ENCODE results near the gene TPR. TPM values are rescaled to one million over a fixed set of nuclear protein-coding genes. Genes with fewer than 3 reads are reported as not detected.

The TPR gene
- total RNA-seq, 1 donor from 2014 or later: 112 TPM

GRCh38 chr1:186298851-186299250, 76.2 kb downstream of the TPR start:
- H3K27me3 Mint-ChIP-seq (ENCODE audit: unreplicated experiment): peaks cover 1% of the 10 kb centered on the region
- no peaks in the 10 kb centered on the region for H3K4me1 Mint-ChIP-seq (ENCODE audit: low read depth, unreplicated experiment)
- DNase-seq: no peak
- no peak overlapping the region for H3K4me3 Mint-ChIP-seq (ENCODE audit: unreplicated experiment)
- no peak for TF ChIP-seq CTCF (IDR thresholded peaks at IDR 0.05; ENCODE audit: partially characterized antibody, unreplicated experiment)
- no peaks in the 10 kb centered on the region for H3K9me3 Mint-ChIP-seq (ENCODE audit: unreplicated experiment)
- no peak overlapping the region for H3K27ac Mint-ChIP-seq (ENCODE audit: unreplicated experiment)
- H3K36me3 Mint-ChIP-seq (ENCODE audit: unreplicated experiment): no peaks in the 10 kb centered on the region

GRCh38 chr1:186297439-186298045, 77.5 kb downstream of the TPR start:
- H3K27ac Mint-ChIP-seq (ENCODE audit: unreplicated experiment): no peak overlapping the region
- no peaks in the 10 kb centered on the region for H3K36me3 Mint-ChIP-seq (ENCODE audit: unreplicated experiment)
- TF ChIP-seq CTCF (IDR thresholded peaks at IDR 0.05; ENCODE audit: partially characterized antibody, unreplicated experiment): no peak
- no peak overlapping the region for H3K4me3 Mint-ChIP-seq (ENCODE audit: unreplicated experiment)
- H3K27me3 Mint-ChIP-seq (ENCODE audit: unreplicated experiment): peaks cover 1% of the 10 kb centered on the region
- no peaks in the 10 kb centered on the region for H3K9me3 Mint-ChIP-seq (ENCODE audit: unreplicated experiment)
- DNase-seq: no peak
- H3K4me1 Mint-ChIP-seq (ENCODE audit: low read depth, unreplicated experiment): no peaks in the 10 kb centered on the region

GRCh38 chr1:186295980-186296379, 79.1 kb downstream of the TPR start, which contains the start of gene PRG4:
PRG4 (plus strand) TSS chr1:186296279.
- DNase-seq: no peak
- TF ChIP-seq CTCF (IDR thresholded peaks at IDR 0.05; ENCODE audit: partially characterized antibody, unreplicated experiment): no peak
- Mint-ChIP-seq H3K4me3 (ENCODE audit: unreplicated experiment) (no peak within 1 kb of the TSS), H3K27ac (ENCODE audit: unreplicated experiment) (no peak within 1 kb of the TSS), H3K27me3 (ENCODE audit: unreplicated experiment) (peaks cover 1% of the 10 kb centered on the region), H3K4me1 (ENCODE audit: low read depth, unreplicated experiment) (no peaks in the 10 kb centered on the region), H3K36me3 (ENCODE audit: unreplicated experiment) (no peaks in the 10 kb centered on the region), H3K9me3 (ENCODE audit: unreplicated experiment) (no peaks in the 10 kb centered on the region)

GRCh38 chr1:186292875-186293274, 82.2 kb downstream of the TPR start:
- DNase-seq: no peak
- Mint-ChIP-seq H3K36me3 (ENCODE audit: unreplicated experiment) (no peaks in the 10 kb centered on the region), H3K9me3 (ENCODE audit: unreplicated experiment) (no peaks in the 10 kb centered on the region), H3K27ac (ENCODE audit: unreplicated experiment) (no peak overlapping the region), H3K4me3 (ENCODE audit: unreplicated experiment) (no peak overlapping the region), H3K27me3 (ENCODE audit: unreplicated experiment) (no peaks in the 10 kb centered on the region), H3K4me1 (ENCODE audit: low read depth, unreplicated experiment) (no peaks in the 10 kb centered on the region)
- no peak for TF ChIP-seq CTCF (IDR thresholded peaks at IDR 0.05; ENCODE audit: partially characterized antibody, unreplicated experiment)

- H3K27ac Mint-ChIP-seq (ENCODE audit: unreplicated experiment): no peak overlapping the region
- no peaks in the 10 kb centered on the region for H3K9me3 Mint-ChIP-seq (ENCODE audit: unreplicated experiment)
- no peak overlapping the region for H3K4me3 Mint-ChIP-seq (ENCODE audit: unreplicated experiment)
- no peak for TF ChIP-seq CTCF (IDR thresholded peaks at IDR 0.05; ENCODE audit: partially characterized antibody, unreplicated experiment)
- H3K36me3 Mint-ChIP-seq (ENCODE audit: unreplicated experiment): no peaks in the 10 kb centered on the region
- H3K4me1 Mint-ChIP-seq (ENCODE audit: low read depth, unreplicated experiment): no peaks in the 10 kb centered on the region
- no peaks in the 10 kb centered on the region for H3K27me3 Mint-ChIP-seq (ENCODE audit: unreplicated experiment)
- no peak for DNase-seq
Observed at GRCh38 chr1:186291271-186291670, 83.8 kb downstream of the TPR start.

All from glutamatergic neuron (in vitro differentiated cells).